ENCODE data around the gene TMEM141. TPM values are rescaled to one million over a fixed set of nuclear protein-coding genes. Genes with fewer than 3 reads are reported as not detected.

Gene TMEM141
- polyA plus RNA-seq, 1 donor from 2014 or later, result 30.1 TPM

DNA sequence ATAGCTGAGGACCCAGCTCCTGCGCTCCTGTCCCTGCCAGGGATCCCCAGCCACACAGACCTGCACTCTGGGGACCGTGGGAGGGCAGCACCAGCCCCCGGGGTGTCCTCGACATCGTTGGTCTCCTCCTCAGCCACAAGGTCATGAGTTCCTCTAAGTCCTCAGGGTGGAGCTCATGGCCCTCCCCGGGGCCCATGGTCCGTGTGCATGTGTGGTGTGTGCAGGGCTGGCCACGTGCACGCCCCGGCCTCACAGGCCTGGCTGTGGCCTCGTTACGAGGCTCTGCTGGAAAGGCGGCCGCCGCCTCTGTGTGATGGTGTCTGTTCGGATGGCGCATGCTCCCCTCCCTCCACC is 35.0 kb downstream of the TMEM141 start:
- TF ChIP-seq EP300 (conservative IDR thresholded peaks at IDR 0.05; ENCODE audit: poor library complexity, severe bottlenecking) (no peak), MXI1 (conservative IDR thresholded peaks at IDR 0.05; ENCODE audit: poor library complexity, severe bottlenecking) (no peak)
- no peaks in the 10 kb centered on the region for H4K20me1 ChIP-seq (ENCODE audit: insufficient read depth)
- no peaks in the 10 kb centered on the region for H3K27me3 ChIP-seq (ENCODE audit: insufficient read depth, low read depth, low read length)
- no peaks in the 10 kb centered on the region for H3K9me3 ChIP-seq (ENCODE audit: low read length)
- H3K4me2 ChIP-seq (ENCODE audit: low read length), result no peak overlapping the region
- no peak overlapping the region for H3K9ac ChIP-seq (ENCODE audit: low read length)
- H3F3A ChIP-seq (ENCODE audit: insufficient read depth, low read length, poor library complexity, severe bottlenecking), result no peaks in the 10 kb centered on the region
- H3K79me2 ChIP-seq (replicated peaks; ENCODE audit: insufficient read depth, low read length), result no peaks in the 10 kb centered on the region
- H3K36me3 ChIP-seq (ENCODE audit: insufficient read depth, low read length), result peaks cover 7% of the 10 kb centered on the region
- H2AFZ ChIP-seq (ENCODE audit: low read depth, low read length), result no peak overlapping the region
- H3K4me3 ChIP-seq (ENCODE audit: low read length), result no peak overlapping the region
- no peaks in the 10 kb centered on the region for H3K9me2 ChIP-seq (ENCODE audit: insufficient read depth, low read length)
- no peak overlapping the region for H3K27ac ChIP-seq (ENCODE audit: low read length)

DNA sequence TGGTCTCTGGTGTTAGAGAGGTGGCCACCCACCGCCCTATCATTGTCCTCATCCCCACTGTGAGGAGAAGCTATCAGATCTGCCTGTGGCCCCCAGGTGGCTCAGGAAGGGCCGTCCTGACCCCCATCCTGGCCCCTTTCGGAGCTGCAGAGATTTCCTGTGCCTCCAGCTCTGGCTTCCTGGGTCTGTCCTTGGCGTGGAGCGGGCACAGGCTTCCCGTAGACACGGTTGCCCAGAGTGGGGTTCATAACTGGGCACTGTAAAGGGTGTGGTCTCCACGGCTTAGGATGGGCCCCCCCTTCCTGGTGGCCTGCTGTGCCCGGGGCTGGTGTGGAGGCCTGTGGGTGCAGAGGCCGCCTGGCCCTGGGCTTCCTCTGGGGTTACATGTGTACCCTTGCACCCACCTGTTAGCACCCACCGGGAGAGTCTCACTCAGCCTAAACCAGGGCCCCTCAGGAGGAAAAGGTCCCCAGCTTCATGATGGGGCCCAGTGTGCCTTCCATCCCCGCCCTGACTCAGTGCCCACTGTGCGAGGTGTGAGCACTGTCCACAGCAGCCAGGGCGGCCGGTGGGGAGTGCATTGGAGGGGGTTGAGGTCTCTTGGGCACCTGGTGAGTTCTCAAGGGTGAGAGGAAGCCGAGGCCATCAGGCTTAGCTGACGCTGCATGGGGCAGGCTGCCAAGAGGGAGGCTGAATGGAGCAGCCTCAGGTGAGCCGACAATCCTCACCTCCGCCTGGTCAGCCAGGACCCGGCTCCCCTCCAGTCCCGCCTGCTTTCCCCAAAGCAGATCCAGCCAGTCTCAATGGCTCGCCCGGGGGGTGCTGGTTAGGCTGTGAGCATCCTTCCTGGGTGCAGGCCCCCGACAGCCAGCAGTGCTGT is 35.8 kb downstream of the TMEM141 start:
- peaks cover 7% of the 10 kb centered on the region for H3K36me3 ChIP-seq (ENCODE audit: insufficient read depth, low read length)
- H3K79me2 ChIP-seq (replicated peaks; ENCODE audit: insufficient read depth, low read length), result no peaks in the 10 kb centered on the region
- H3K4me2 ChIP-seq (ENCODE audit: low read length), result no peak overlapping the region
- TF ChIP-seq EP300 (conservative IDR thresholded peaks at IDR 0.05; ENCODE audit: poor library complexity, severe bottlenecking) (no peak), EZH2 (IDR thresholded peaks at IDR 0.05; ENCODE audit: borderline replicate concordance, insufficient read depth, low read length, poor library complexity, severe bottlenecking) (no peak)
- TF ChIP-seq, protein P1, sequence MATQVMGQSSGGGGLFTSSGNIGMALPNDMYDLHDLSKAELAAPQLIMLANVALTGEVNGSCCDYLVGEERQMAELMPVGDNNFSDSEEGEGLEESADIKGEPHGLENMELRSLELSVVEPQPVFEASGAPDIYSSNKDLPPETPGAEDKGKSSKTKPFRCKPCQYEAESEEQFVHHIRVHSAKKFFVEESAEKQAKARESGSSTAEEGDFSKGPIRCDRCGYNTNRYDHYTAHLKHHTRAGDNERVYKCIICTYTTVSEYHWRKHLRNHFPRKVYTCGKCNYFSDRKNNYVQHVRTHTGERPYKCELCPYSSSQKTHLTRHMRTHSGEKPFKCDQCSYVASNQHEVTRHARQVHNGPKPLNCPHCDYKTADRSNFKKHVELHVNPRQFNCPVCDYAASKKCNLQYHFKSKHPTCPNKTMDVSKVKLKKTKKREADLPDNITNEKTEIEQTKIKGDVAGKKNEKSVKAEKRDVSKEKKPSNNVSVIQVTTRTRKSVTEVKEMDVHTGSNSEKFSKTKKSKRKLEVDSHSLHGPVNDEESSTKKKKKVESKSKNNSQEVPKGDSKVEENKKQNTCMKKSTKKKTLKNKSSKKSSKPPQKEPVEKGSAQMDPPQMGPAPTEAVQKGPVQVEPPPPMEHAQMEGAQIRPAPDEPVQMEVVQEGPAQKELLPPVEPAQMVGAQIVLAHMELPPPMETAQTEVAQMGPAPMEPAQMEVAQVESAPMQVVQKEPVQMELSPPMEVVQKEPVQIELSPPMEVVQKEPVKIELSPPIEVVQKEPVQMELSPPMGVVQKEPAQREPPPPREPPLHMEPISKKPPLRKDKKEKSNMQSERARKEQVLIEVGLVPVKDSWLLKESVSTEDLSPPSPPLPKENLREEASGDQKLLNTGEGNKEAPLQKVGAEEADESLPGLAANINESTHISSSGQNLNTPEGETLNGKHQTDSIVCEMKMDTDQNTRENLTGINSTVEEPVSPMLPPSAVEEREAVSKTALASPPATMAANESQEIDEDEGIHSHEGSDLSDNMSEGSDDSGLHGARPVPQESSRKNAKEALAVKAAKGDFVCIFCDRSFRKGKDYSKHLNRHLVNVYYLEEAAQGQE (IDR thresholded peaks at IDR 0.05; ENCODE audit: borderline replicate concordance), result no peak
- H4K20me1 ChIP-seq (ENCODE audit: insufficient read depth), result no peaks in the 10 kb centered on the region
- H3F3A ChIP-seq (ENCODE audit: insufficient read depth, low read length, poor library complexity, severe bottlenecking), result no peaks in the 10 kb centered on the region
- no peaks in the 10 kb centered on the region for H3K27me3 ChIP-seq (ENCODE audit: insufficient read depth, low read depth, low read length)
- H3K9me2 ChIP-seq (ENCODE audit: insufficient read depth, low read length), result no peaks in the 10 kb centered on the region
- no peak overlapping the region for H3K27ac ChIP-seq (ENCODE audit: low read length)
- H3K9ac ChIP-seq (ENCODE audit: low read length), result no peak overlapping the region
- no peaks in the 10 kb centered on the region for H3K9me3 ChIP-seq (ENCODE audit: low read length)
- no peak overlapping the region for H3K4me3 ChIP-seq (ENCODE audit: low read length)
- no peak overlapping the region for H2AFZ ChIP-seq (ENCODE audit: low read depth, low read length)

DNA sequence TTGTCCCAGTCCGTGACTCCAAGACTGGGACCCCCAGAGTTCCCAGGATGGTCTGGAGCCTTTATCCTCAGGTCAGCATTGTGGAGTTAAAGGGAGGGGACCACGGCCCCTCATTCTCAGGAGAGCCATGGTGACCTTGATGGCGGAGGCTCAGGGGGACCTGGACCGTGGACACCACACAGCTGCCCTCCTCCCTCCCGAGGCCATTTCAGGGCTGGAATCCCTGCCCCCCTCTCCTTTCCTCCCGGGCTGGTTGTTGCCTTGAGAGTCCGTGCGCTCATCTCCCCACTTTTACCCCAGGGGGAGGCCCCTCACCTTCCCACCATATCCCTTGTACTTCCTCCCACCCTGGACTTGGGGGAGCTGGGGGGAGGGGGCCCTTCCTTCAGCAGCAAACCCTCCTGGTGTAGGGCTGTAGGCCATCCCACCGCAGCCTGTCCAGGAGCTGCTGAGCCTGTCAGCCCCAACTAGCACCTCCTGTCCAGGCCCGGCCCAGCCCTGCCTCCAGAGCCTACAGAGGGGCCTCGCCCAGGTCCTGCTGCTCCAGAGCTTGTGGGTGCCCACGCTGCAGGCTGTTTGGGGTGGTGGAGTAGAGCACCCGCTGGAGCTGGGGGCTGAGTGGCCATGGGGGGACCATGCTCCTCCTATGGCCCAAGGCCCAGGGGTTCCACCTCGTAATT is 36.8 kb downstream of the TMEM141 start:
- Histone ChIP-seq H4K20me1 (ENCODE audit: insufficient read depth) (no peaks in the 10 kb centered on the region), H3K27ac (ENCODE audit: low read length) (no peak overlapping the region), H3K4me2 (ENCODE audit: low read length) (no peak overlapping the region), H3K79me2 (replicated peaks; ENCODE audit: insufficient read depth, low read length) (no peaks in the 10 kb centered on the region), H3K9me2 (ENCODE audit: insufficient read depth, low read length) (no peaks in the 10 kb centered on the region), H3F3A (ENCODE audit: insufficient read depth, low read length, poor library complexity, severe bottlenecking) (no peaks in the 10 kb centered on the region), H2AFZ (ENCODE audit: low read depth, low read length) (no peak overlapping the region), H3K9me3 (ENCODE audit: low read length) (no peaks in the 10 kb centered on the region), H3K9ac (ENCODE audit: low read length) (no peak overlapping the region), H3K36me3 (ENCODE audit: insufficient read depth, low read length) (peaks cover 7% of the 10 kb centered on the region), H3K4me3 (ENCODE audit: low read length) (no peak overlapping the region), H3K27me3 (ENCODE audit: insufficient read depth, low read depth, low read length) (no peaks in the 10 kb centered on the region)
- no peak for TF ChIP-seq RAD21 (conservative IDR thresholded peaks at IDR 0.05)
